GM12891 (cell line): ENCODE measurements around the gene TAF4.
"Not testable (repeated sequence)": the region's sequence is repeated elsewhere in the genome, so short reads cannot be mapped to it uniquely, and the experiment has no call there.

Source experiments
- DNase-seq: peaks from one replicate; pipeline ENCODE4 v3.0.0; 2011; ENCODE audit warnings: low spot score; ENCODE audit not compliant: insufficient read length
- FAIRE-seq: peaks from 2 replicates; lab custom pipeline; 2011; peaks lifted over from hg19 to GRCh38; lab: Jason Lieb, UNC
- PAX5 ChIP-seq: IDR thresholded peaks from 2 replicates; pipeline ENCODE4 v1.6.1; 2011; ENCODE audit warnings: low read length, moderate library complexity, mild to moderate bottlenecking; ENCODE audit not compliant: insufficient read depth, severe bottlenecking
- POLR2A ChIP-seq: IDR thresholded peaks from 2 replicates; pipeline ENCODE4 v1.6.1; 2011; ENCODE audit warnings: low read depth, low read length, control low read depth
- POLR2AphosphoS5 ChIP-seq: IDR thresholded peaks from 2 replicates; pipeline ENCODE4 v1.6.1; 2011; ENCODE audit warnings: low read depth, low read length, control low read depth
- POU2F2 ChIP-seq: IDR thresholded peaks from 2 replicates; pipeline ENCODE4 v1.6.1; 2011; ENCODE audit warnings: low read depth, mild to moderate bottlenecking, control low read depth, low read length, moderate library complexity
- SPI1 ChIP-seq: IDR thresholded peaks from 2 replicates; pipeline ENCODE4 v1.6.1; 2011; ENCODE audit warnings: low read depth, low read length, control low read depth
- TAF1 ChIP-seq: IDR thresholded peaks from 2 replicates; pipeline ENCODE4 v1.6.1; 2011; ENCODE audit warnings: low read depth, low read length, control low read depth

TAF4 gene

DNA sequence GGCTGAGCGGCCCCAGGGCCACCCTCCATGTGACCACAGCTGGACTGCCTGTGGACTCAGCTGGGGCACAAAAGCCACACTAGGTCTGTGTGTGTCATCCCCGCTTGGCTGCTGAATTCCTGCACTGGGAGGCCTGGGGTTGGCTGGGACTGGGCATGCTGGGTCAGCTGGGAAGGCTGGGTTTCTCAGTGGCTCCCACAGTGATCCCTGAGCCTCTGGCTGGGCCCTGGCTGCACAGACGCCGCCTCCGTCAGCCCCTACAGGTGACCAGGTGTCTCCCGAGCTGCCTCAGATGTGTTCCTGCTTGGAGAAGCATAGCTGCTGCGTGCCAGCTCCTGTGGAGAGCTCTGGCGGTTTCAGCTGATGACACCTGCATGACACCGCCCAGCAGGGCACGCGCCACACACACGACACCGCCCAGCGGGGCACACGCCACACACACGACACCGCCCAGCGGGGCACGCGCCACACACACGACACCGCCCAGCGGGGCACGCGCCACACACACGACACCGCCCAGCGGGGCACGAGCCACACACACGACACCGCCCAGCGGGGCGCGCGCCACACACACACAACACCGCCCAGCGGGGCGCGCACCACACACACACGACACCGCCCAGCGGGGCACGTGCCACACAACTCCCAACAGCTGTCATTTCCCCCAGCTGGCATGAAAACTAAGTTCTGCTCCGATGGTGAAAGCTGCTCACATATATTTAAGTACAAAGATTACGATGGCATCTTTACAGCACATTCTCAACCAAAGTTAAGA lies 88.8 kb downstream of the TAF4 start:
- no peak for DNase-seq
- TF ChIP-seq POLR2AphosphoS5 = no peak
- TF ChIP-seq PAX5 = no peak
- no peak for TF ChIP-seq POU2F2
- TF ChIP-seq SPI1 = no peak
- TF ChIP-seq POLR2A = no peak
- no peak for TF ChIP-seq TAF1
- no peak for FAIRE-seq

DNA sequence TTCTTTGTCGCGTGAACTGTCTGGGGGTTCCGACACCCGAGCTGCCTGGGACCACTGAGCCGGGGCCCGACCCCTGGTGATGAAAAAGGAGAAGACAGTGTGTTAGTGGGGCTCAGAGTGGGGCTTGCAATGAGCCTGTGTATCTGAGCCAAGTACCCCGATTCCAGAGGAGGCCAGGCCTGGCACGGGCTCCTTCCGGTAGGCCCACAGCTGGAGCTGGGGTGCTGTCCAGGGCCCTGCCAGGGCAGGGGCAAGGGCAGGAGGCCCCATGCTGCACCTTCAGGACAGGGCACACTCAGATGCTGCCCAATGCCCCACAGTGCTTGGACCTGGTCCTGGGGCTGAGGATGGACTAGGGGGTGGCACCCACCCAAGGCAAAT lies 89.4 kb downstream of the TAF4 start:
- no peak for DNase-seq
- TF ChIP-seq TAF1 (no peak), POLR2A (no peak), POU2F2 (no peak), PAX5 (no peak), SPI1 (no peak), POLR2AphosphoS5 (no peak)
- FAIRE-seq = no peak

DNA sequence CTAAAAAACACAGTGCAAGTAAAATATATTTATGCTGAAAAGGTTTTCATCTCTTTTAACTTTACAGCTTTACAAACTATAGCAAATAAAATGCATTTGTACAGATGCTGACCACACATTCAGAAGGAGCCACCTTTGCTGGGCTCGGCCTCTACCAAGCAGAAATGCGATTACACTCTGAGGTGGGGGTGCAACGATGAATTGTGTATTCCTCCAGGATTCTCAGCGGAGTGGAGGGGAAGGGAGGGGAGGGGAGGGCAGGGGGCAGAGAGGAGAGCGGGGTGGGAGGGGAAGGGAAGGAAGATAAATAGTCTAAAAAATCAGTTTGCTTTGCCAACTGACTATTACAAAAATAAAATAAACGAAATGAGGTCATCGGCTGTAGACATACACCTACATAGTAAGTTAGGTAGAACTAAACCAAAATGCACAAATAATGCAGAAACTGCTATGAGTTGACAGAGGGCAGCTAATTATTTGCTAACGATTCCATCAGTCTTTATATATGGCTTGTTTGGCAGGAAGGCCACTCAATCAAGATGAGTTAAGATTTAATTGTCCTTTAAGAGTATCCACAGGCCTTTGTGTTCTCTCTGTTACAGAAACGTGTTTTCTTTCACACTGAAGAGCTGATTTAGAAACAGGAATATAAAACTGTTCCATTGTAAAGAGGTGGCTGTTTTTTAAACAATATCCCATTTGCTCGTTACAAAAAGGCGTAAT lies 90.1 kb downstream of the TAF4 start:
- DNase-seq (no peak), FAIRE-seq (no peak)
- no peak for TF ChIP-seq TAF1
- no peak for TF ChIP-seq SPI1
- TF ChIP-seq POLR2A = no peak
- no peak for TF ChIP-seq PAX5
- no peak for TF ChIP-seq POU2F2
- TF ChIP-seq POLR2AphosphoS5 = no peak

DNA sequence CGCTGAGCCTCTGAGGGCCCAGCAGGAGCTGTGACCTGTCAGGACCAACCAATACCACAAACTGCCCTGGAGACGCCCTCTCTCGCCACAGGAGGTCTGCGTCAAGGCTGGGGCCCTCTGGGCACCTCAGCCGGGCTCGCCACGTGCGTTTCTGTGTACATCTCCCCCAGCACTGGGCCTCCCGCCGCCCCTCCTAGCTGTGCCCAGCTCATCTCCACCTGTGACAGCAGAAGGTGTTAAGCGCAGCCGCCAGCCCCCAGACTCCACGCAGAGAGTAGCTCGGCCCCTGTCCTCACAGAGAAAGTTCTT lies 91.4 kb downstream of the TAF4 start:
- TF ChIP-seq SPI1 (no peak), POU2F2 (no peak), POLR2AphosphoS5 (no peak), TAF1 (no peak), POLR2A (no peak), PAX5 (no peak)
- FAIRE-seq (no peak), DNase-seq (no peak)

DNA sequence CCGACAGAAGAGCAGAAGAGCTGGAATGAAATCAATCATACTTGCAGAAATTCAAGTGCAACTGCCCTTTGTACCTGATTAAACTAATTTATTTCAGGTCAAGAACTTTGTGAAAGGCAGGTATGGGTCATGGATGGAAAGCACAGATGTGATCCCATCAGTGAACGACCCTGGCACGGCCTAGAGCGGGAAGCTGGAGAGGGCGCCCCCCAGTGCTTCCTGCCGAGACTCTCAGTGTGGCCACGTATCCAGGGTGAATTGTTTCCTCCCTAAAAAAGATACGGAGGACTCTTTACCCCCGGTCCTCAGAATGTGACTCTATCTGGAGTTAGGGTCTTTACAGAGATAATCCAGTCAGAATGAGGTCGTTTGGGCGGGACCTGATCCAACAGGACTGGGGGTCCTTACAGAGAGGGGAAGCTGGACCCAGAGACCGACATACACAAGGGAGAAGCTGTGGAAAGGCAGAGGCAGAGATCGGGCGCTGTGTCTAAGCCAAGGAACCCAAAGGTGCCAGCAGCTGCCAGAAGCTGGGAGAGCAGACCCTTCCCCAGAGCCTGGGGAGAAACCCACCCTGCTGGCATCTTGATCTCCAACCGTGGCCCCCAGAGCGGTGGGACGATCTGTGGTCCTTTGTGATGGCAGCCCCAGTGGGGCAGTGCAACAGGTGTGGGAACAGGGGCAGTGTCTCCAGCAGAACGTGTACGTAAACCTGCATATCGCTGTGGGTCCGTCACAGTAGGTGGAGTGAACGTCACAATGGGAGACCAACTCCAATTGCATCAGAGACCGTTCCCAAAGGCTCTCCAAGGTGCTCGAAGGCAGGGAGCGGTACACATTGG lies 91.9 kb downstream of the TAF4 start:
- no peak for FAIRE-seq
- no peak for TF ChIP-seq SPI1
- no peak for TF ChIP-seq POLR2AphosphoS5
- TF ChIP-seq POU2F2 = no peak
- no peak for TF ChIP-seq TAF1
- no peak for TF ChIP-seq PAX5
- TF ChIP-seq POLR2A = no peak

DNA sequence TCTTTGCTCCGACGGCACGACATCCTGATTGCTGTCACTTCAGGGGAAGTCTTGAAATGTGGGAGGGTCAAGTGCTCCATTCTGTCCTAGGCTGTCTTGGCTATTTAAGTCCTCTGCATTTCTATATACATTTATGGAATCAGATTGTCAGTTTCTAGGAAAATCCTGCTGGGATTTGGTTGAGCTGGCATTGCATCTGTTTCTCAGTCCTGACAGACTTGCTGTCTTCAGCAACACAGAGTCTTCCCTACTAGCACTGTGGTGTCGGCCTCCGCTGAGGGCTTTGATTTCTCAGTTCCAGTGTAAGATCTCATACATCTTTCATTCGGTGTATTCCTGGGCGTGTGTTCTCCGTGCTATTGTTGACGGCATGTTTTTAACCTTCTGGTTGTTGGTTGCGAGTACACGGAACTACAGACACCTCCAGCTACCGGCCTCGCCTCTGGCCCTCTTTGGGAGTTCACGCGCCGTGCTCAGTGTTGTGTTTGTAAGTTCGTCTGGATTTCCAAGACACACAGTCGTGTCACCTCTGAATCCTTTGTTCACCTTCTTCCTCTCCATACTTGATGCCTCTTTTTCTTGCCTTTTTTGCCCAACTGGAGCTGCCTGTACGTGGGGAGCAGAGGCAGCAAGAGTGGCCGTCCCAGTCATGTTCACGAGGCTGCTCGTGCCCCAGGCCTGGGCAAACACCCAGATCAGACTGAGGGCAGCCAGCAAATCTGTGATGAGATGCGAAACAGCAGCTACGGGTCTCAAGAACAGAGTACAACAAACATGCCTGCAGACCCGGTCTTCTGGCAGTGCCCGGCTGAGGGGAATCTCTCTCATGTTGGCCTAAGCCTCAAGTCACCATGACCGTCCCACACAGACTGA lies 92.8 kb downstream of the TAF4 start:
- TF ChIP-seq PAX5 (no peak), POLR2AphosphoS5 (no peak), TAF1 (no peak)
- FAIRE-seq (no peak), DNase-seq (no peak)

More for the DNA sequence above, 91.9 kb downstream of the TAF4 start:
- no peak for DNase-seq

DNA sequence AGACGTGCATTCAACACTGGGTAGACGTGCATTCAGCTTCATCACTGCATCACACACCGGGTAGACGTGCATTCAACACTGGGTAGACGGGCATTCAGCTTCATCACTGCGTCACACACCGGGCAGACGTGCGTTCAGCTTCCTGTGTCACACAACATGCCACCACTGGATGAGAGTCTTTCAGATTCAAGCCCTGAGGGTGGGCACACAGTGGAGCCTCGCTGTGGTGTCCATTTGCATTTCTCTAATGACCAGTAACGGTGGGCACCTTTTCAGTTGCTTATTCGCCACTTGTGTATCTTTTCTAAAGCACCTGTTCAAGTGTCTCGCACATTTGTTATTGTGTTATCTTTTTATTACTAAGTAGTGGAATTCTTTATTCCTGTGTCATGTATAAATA lies 94.1 kb downstream of the TAF4 start:
- not testable (repeated sequence) for FAIRE-seq, DNase-seq

DNA sequence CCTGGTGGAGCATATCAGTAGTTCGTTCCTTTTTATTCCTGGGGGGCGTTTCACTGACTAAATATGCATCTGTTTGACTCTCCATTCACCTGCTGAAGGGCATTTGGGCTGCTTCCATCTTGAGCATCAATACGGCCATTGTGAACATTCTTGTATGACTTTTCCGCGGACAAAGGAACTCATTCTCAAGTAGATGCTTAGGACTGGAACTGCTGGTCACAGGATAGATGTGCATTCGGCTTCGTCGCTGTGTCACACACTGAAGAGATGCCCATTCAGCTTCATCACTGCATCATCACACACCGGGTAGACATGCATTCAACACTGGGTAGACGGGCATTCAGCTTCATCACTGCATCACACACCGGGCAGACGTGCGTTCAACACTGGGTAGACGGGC lies 95.3 kb downstream of the TAF4 start:
- no peak for TF ChIP-seq POU2F2
- TF ChIP-seq SPI1 = no peak
- no peak for TF ChIP-seq TAF1
- TF ChIP-seq POLR2AphosphoS5 = no peak
- TF ChIP-seq POLR2A = no peak
- TF ChIP-seq PAX5 = no peak
- no peak for DNase-seq
- FAIRE-seq = no peak

DNA sequence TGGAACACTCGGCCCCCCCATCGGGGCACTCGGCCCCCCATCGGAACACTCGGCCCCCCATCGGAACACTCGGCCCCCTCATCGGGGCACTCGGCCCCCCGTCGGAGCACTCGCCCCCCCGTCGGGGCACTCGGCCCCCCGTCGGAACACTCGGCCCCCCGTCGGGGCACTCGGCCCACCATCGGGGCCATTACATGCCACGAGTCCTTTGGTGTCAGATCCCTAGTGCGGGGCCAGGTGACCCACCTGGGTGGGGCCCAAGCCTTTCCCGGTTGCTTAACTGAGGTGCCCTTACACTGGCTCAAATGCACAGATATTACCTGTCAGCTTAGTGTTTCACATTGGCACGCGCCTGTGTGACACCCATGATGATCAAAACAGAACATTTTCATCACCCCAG lies 95.9 kb downstream of the TAF4 start:
- TF ChIP-seq POLR2A (no peak), POU2F2 (no peak), SPI1 (no peak), POLR2AphosphoS5 (no peak), PAX5 (no peak), TAF1 (no peak)
- FAIRE-seq = no peak
- no peak for DNase-seq
